Measurements from ENCODE around the gene TMEM236. TPM values are rescaled to one million over a fixed set of nuclear protein-coding genes. Genes with fewer than 3 reads are reported as not detected.

The TMEM236 gene
- total RNA-seq, 2 donors from 2014 or later: 0.07 TPM; not detected in 1

- ATAC-seq: no peak
- Mint-ChIP-seq H3K4me3 (no peak overlapping the region), H3K27ac (no peak overlapping the region), H3K27me3 (peaks cover 4% of the 10 kb centered on the region), H3K36me3 (ENCODE audit: low read depth) (no peaks in the 10 kb centered on the region), H3K4me1 (peaks cover 5% of the 10 kb centered on the region)
- no peak for DNase-seq
- no peaks in the 10 kb centered on the region for H3K9me3 ChIP-seq (ENCODE audit: control insufficient read depth, low read length, poor library complexity, severe bottlenecking)
These were observed 51.0 kb downstream of the TMEM236 start for GRCh38 chr10:17802976-17803375.

- H3K36me3 Mint-ChIP-seq (ENCODE audit: low read depth): no peaks in the 10 kb centered on the region
- peaks cover 12% of the 10 kb centered on the region for H3K4me1 Mint-ChIP-seq
- no peak overlapping the region for H3K27ac Mint-ChIP-seq
These were observed 53.3 kb downstream of the TMEM236 start for GRCh38 chr10:17805330-17805729.

GRCh38 chr10:17805921-17806577, 54.0 kb downstream of the TMEM236 start:
- ATAC-seq: peak; percentile 76
- no peak for DNase-seq

More at GRCh38 chr10:17805330-17805729, 53.3 kb downstream of the TMEM236 start:
- no peaks in the 10 kb centered on the region for H3K9me3 ChIP-seq (ENCODE audit: control insufficient read depth, low read length, poor library complexity, severe bottlenecking)
- H3K4me3 Mint-ChIP-seq: no peak overlapping the region
- peaks cover 19% of the 10 kb centered on the region for H3K27me3 Mint-ChIP-seq
- no peak for ATAC-seq
- no peak for DNase-seq

GRCh38 chr10:17808971-17809841, 57.2 kb downstream of the TMEM236 start, which contains the start of gene MRC1:
MRC1 (plus strand) TSS chr10:17809348; CDS start chr10:17809466, 118 bp downstream.
- ATAC-seq: peak; percentile 28
- H3K9me3 ChIP-seq (ENCODE audit: control insufficient read depth, low read length, poor library complexity, severe bottlenecking): no peaks in the 10 kb centered on the region
- Mint-ChIP-seq H3K4me3 (peak within 1 kb of the TSS; percentile 53), H3K4me1 (peaks cover 14% of the 10 kb centered on the region), H3K27me3 (peaks cover 46% of the 10 kb centered on the region), H3K36me3 (ENCODE audit: low read depth) (no peaks in the 10 kb centered on the region), H3K27ac (peak within 1 kb of the TSS; percentile 53)
- DNase-seq: no peak

More at GRCh38 chr10:17805921-17806577, 54.0 kb downstream of the TMEM236 start:
- no peak overlapping the region for H3K27ac Mint-ChIP-seq
- H3K4me1 Mint-ChIP-seq: peaks cover 14% of the 10 kb centered on the region
- H3K36me3 Mint-ChIP-seq (ENCODE audit: low read depth): no peaks in the 10 kb centered on the region
- no peaks in the 10 kb centered on the region for H3K9me3 ChIP-seq (ENCODE audit: control insufficient read depth, low read length, poor library complexity, severe bottlenecking)
- H3K4me3 Mint-ChIP-seq: no peak overlapping the region
- H3K27me3 Mint-ChIP-seq: peaks cover 25% of the 10 kb centered on the region

GRCh38 chr10:17811146-17811865, 59.3 kb downstream of the TMEM236 start:
- Mint-ChIP-seq H3K4me3 (no peak overlapping the region), H3K27me3 (peaks cover 60% of the 10 kb centered on the region), H3K4me1 (peaks cover 9% of the 10 kb centered on the region), H3K27ac (no peak overlapping the region), H3K36me3 (ENCODE audit: low read depth) (peaks cover 3% of the 10 kb centered on the region)
- H3K9me3 ChIP-seq (ENCODE audit: control insufficient read depth, low read length, poor library complexity, severe bottlenecking): no peaks in the 10 kb centered on the region
- DNase-seq: no peak
- no peak for ATAC-seq

GRCh38 chr10:17814973-17815372, 63.0 kb downstream of the TMEM236 start:
- H3K27ac Mint-ChIP-seq: no peak overlapping the region
- DNase-seq: no peak
- H3K27me3 Mint-ChIP-seq: peaks cover 52% of the 10 kb centered on the region
- peaks cover 5% of the 10 kb centered on the region for H3K4me1 Mint-ChIP-seq
- no peaks in the 10 kb centered on the region for H3K9me3 ChIP-seq (ENCODE audit: control insufficient read depth, low read length, poor library complexity, severe bottlenecking)
- peaks cover 3% of the 10 kb centered on the region for H3K36me3 Mint-ChIP-seq (ENCODE audit: low read depth)
- no peak overlapping the region for H3K4me3 Mint-ChIP-seq
- ATAC-seq: no peak

- Mint-ChIP-seq H3K27me3 (peaks cover 52% of the 10 kb centered on the region), H3K4me3 (no peak overlapping the region), H3K27ac (no peak overlapping the region), H3K4me1 (no peaks in the 10 kb centered on the region), H3K36me3 (ENCODE audit: low read depth) (peaks cover 3% of the 10 kb centered on the region)
- H3K9me3 ChIP-seq (ENCODE audit: control insufficient read depth, low read length, poor library complexity, severe bottlenecking): no peaks in the 10 kb centered on the region
- ATAC-seq (no peak), DNase-seq (no peak)
These were observed 64.2 kb downstream of the TMEM236 start for GRCh38 chr10:17816199-17816598.

GRCh38 chr10:17817316-17817715, 65.3 kb downstream of the TMEM236 start:
- Mint-ChIP-seq H3K27me3 (peaks cover 49% of the 10 kb centered on the region), H3K27ac (no peak overlapping the region), H3K4me3 (no peak overlapping the region), H3K36me3 (ENCODE audit: low read depth) (peaks cover 3% of the 10 kb centered on the region), H3K4me1 (no peaks in the 10 kb centered on the region)
- no peak for ATAC-seq
- DNase-seq: no peak
- H3K9me3 ChIP-seq (ENCODE audit: control insufficient read depth, low read length, poor library complexity, severe bottlenecking): no peaks in the 10 kb centered on the region

GRCh38 chr10:17817790-17818189, 65.8 kb downstream of the TMEM236 start:
- no peak for ATAC-seq
- Mint-ChIP-seq H3K27ac (no peak overlapping the region), H3K27me3 (peaks cover 50% of the 10 kb centered on the region), H3K4me3 (no peak overlapping the region), H3K4me1 (no peaks in the 10 kb centered on the region), H3K36me3 (ENCODE audit: low read depth) (peaks cover 3% of the 10 kb centered on the region)
- DNase-seq: no peak
- no peaks in the 10 kb centered on the region for H3K9me3 ChIP-seq (ENCODE audit: control insufficient read depth, low read length, poor library complexity, severe bottlenecking)

GRCh38 chr10:17819836-17820235, 67.8 kb downstream of the TMEM236 start:
- no peak overlapping the region for H3K4me3 Mint-ChIP-seq
- DNase-seq (no peak), ATAC-seq (no peak)
- no peak overlapping the region for H3K27ac Mint-ChIP-seq
- peaks cover 3% of the 10 kb centered on the region for H3K36me3 Mint-ChIP-seq (ENCODE audit: low read depth)
- H3K9me3 ChIP-seq (ENCODE audit: control insufficient read depth, low read length, poor library complexity, severe bottlenecking): no peaks in the 10 kb centered on the region
- peaks cover 42% of the 10 kb centered on the region for H3K27me3 Mint-ChIP-seq
- no peaks in the 10 kb centered on the region for H3K4me1 Mint-ChIP-seq

GRCh38 chr10:17820943-17821342, 68.9 kb downstream of the TMEM236 start:
- H3K9me3 ChIP-seq (ENCODE audit: control insufficient read depth, low read length, poor library complexity, severe bottlenecking): no peaks in the 10 kb centered on the region
- Mint-ChIP-seq H3K27ac (no peak overlapping the region), H3K36me3 (ENCODE audit: low read depth) (no peaks in the 10 kb centered on the region), H3K27me3 (peaks cover 42% of the 10 kb centered on the region), H3K4me1 (no peaks in the 10 kb centered on the region), H3K4me3 (no peak overlapping the region)
- ATAC-seq (no peak), DNase-seq (no peak)

GRCh38 chr10:17821893-17822292, 69.9 kb downstream of the TMEM236 start:
- Mint-ChIP-seq H3K27ac (no peak overlapping the region), H3K27me3 (peaks cover 42% of the 10 kb centered on the region), H3K4me1 (no peaks in the 10 kb centered on the region), H3K36me3 (ENCODE audit: low read depth) (no peaks in the 10 kb centered on the region), H3K4me3 (no peak overlapping the region)
- no peaks in the 10 kb centered on the region for H3K9me3 ChIP-seq (ENCODE audit: control insufficient read depth, low read length, poor library complexity, severe bottlenecking)
- ATAC-seq (no peak), DNase-seq (no peak)

GRCh38 chr10:17831341-17831740, 79.3 kb downstream of the TMEM236 start:
- peaks cover 3% of the 10 kb centered on the region for H3K4me1 Mint-ChIP-seq
- DNase-seq: no peak
- H3K9me3 ChIP-seq (ENCODE audit: control insufficient read depth, low read length, poor library complexity, severe bottlenecking): no peaks in the 10 kb centered on the region
- no peak overlapping the region for H3K27ac Mint-ChIP-seq
- no peak overlapping the region for H3K4me3 Mint-ChIP-seq
- ATAC-seq: no peak
- H3K36me3 Mint-ChIP-seq (ENCODE audit: low read depth): peaks cover 7% of the 10 kb centered on the region
- peaks cover 31% of the 10 kb centered on the region for H3K27me3 Mint-ChIP-seq
